Dedifferentiated amniotic fluid mesenchymal stem cell (primary cell): ENCODE results near the gene PLAC8.
A peak's percentile ranks its signal among the peaks of the same experiment; 100 is the strongest.
"Not testable (repeated sequence)": the region's sequence is repeated elsewhere in the genome, so short reads cannot be mapped to it uniquely, and the experiment has no call there.

Experiments
- DNase-seq: peaks from one replicate; pipeline ENCODE4 v3.0.0-alpha.2; 2016; ENCODE audit errors: extremely low spot score

Gene PLAC8

GRCh38 chr4:83074086-83074704 lies 40.3 kb downstream of the PLAC8 start:
- peak; percentile 81 for DNase-seq

GRCh38 chr4:83071116-83071515 lies 43.4 kb downstream of the PLAC8 start:
- no peak for DNase-seq

DNA sequence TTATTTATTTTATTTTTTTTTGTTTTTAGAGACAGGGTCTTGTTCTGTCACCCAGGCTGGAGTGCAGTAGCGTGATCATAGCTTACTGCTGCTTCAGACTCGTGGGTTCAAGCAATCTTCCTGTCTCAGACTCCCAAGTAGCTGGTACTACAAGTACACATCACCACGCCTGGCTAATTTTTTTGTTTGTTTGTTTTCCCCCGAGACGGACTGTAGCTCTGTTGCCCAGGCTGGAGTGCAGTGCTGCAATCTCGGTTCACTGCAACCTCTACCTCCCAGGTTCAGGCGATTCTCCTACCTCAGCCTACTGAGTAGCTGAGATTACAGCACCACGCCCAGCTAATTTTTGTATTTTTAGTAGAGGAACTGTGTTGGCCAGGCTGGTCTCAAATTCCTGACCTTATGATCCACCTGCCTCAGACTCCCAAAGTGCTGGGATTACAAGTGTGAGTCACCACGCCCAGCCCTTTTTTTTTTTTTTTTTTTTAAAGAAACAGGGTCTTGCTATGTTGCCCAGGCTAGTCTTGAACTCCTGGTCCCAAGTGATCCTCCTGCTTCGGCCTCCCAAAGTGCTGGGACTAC lies 47.4 kb downstream of the PLAC8 start:
- no peak for DNase-seq

DNA sequence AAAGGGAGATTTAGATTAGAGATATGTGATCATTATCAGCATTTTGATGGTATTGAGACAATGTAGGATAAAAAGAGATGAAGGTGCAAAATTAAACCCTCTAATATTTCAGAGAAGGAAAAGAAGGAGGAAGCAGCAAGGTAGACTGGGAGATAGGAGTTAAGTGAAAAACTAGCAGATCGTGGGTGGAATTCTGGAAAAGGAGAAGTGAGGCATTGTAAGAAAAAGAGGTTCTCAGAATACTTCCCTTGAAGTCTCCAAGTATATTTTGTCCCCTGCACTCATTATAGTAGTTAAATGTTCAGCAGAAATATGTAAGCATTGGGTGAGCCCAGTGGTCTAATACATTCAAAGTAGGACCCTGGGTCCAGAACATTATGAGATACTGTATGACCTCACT lies 49.3 kb downstream of the PLAC8 start:
- DNase-seq: no peak

GRCh38 chr4:83062739-83063138 lies 51.8 kb downstream of the PLAC8 start:
- no peak for DNase-seq

DNA sequence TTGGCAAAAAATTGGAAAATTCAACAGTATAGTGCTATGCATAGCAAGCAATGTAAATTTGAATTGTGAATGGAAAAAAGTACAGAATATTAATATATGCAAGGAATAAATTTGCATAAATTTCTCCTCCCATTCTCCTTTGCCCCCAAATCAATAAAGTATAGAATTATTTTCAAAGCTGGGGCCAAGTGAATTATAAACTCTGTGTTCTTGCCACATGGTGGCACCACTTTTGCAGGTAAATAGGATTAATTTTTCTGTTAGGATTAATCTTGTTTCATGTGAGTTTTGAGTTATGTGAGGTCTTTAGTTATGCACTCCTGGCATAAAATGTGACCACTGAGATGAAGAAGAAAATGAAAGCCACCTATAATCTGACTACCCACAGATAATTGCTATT lies 59.6 kb downstream of the PLAC8 start:
- DNase-seq: no peak

DNA sequence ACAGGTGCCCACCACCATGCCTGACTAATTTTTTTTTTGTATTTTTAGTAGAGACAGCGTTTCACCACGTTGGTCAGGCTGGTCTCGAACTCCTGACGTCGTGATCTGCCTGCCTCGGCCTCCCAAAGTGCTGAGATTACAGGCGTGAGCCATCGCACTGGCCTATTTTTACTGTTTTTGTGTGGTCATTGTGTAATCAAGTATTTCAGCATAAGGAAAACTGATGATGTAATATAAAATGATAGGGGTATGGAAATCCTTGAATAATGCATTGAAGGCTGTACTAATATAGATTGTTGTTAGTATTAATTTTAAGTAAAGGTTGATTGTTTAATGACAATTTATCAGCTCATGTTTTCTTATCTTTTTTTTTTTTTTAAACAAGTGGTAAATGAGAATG lies 65.7 kb downstream of the PLAC8 start:
- not testable (repeated sequence) for DNase-seq

DNA sequence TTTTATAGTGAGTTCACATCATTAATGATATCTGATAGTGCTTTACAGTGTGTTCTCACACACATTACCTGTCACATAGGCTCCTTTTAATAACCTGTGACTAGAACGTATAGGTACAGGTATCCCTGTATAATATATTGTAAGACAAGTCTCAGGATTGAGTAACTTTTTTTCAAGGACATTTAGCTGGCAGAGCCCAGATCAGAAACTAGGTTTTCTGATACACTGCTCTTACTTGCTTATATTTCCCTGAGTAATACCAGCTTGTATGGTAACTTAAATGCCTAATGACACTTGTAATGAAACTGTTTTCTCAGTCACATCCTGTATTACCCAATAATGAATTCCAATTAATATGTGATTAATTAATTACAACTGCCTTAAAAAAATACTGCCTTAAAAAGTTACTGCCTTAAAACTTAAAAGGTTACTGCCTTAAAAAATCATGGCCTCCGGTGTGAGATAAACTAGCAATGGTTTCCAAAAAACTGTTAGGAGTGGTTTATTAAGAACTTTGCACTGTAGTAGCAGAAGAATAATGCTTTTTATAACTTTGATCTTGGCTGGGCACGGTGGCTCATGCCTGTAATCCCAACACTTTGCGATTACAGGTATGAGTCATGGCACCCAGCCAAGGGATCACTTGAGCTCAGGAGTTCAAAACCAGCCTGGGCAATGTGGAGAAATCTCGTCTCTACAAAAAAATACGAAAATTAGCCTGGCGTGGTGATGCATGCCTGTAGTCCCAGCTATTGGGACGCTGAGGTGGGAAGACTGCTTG lies 67.6 kb downstream of the PLAC8 start:
- DNase-seq: no peak

DNA sequence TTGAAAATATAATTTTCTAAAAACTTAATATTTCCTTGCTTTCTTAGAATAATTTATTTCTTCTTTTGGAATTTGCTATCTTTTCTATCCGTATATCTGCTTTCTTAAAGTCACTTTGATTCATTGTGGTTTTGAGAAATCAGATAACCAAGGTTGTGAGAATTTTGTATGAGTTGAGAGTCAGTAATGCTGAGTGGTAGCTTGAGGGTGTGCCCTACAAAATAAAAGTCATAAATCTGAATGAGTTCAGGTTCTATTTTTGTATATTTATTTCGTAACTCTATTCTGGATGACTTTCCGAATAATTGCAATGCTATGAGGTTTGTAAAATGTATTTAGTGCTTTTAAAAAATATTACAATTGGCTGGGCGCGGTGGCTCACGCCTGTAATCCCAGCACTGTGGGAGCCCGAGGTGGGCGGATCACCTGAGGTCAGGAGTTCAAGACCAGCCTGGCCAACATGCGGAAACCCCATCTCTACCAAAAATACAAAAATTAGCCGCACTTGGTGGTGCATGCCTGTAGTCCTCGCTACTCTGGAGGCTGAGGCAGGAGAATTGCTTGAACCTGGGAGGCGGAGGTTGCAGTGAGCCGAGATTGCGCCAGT lies 70.6 kb downstream of the PLAC8 start:
- peak; percentile 52 for DNase-seq

DNA sequence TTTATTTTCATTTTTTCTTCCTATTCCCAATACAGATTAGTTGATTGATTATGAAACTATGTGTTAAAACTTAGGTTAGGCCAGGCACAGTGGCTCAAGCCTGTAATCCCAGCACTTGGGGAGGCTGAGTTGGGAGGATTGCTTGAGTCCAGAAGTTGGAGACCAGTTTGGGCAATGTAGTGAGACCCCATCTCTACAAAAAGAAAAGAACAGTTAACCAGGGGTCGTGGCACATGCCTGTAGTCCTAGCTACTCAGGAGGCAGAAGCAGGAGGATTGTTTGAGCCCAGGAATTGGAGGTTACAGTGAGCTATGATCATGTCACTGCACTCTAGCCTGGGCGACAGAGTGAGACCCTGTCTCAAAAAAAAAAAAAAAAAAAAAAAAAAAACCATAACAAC lies 71.4 kb downstream of the PLAC8 start:
- DNase-seq: not testable (repeated sequence)

DNA sequence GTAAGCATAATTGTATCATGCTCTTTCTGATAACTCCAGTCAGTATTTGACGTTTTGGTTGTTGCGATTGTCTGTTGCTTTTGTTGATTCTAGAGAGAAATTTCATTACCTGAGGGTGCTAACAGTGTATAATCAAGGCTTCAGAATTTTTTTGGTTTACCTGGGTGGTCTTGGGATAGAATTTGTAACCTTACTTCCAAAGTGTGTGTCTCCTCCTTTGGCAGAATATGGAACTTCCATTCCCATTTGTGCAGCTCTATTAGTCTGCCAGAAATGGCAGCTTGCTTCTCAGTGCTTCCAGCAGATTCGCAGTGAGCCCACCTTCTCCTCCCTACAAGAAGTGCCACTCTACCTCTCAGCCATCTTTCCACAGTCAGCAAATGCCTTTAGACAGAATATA lies 74.3 kb downstream of the PLAC8 start:
- no peak for DNase-seq
